GM23338 (cell line): ENCODE results near the gene CFP. TPM values are rescaled to one million over a fixed set of nuclear protein-coding genes. Genes with fewer than 3 reads are reported as not detected.

Source experiments
- ATAC-seq: fragments of 200-7000 bp; cut with Tn5 transposase; 3 replicates; pipeline ENCODE4 v1.9.1; 2020
- DNase-seq: peaks from one replicate; pipeline ENCODE4 v3.0.0-alpha.2; 2015; ENCODE audit warnings: low spot score
- H2AFZ ChIP-seq: fragments of 200-600 bp; sonication (generic); 2 replicates; pipeline ENCODE4 v1.8.0; 2016; ENCODE audit warnings: antibody characterized with exemption, mild to moderate bottlenecking, moderate library complexity
- H3F3A ChIP-seq: fragments of 200-600 bp; sonication (generic); replicated peaks from 2 replicates; pipeline ENCODE4 v1.8.0; 2017; ENCODE audit warnings: antibody characterized with exemption, mixed run types, low read depth
- H3K27ac ChIP-seq: fragments of 200-600 bp; sonication (generic); 2 replicates; pipeline ENCODE4 v1.6.1; 2016; ENCODE audit warnings: low read depth
- H3K27me3 ChIP-seq: fragments of 200-600 bp; sonication (generic); 2 replicates; pipeline ENCODE4 v1.8.0; 2016; ENCODE audit warnings: mild to moderate bottlenecking, mixed run types, moderate library complexity; ENCODE audit not compliant: insufficient read depth
- H3K36me3 ChIP-seq: fragments of 200-600 bp; sonication (generic); 2 replicates; pipeline ENCODE4 v1.8.0; 2016; ENCODE audit warnings: mild to moderate bottlenecking; ENCODE audit not compliant: insufficient read depth
- H3K4me1 ChIP-seq: fragments of 200-600 bp; sonication (generic); 2 replicates; pipeline ENCODE4 v1.8.0; 2016; ENCODE audit warnings: mild to moderate bottlenecking, moderate library complexity; ENCODE audit not compliant: insufficient read depth
- H3K4me2 ChIP-seq: fragments of 200-600 bp; sonication (generic); 2 replicates; pipeline ENCODE4 v1.7.1; 2017; ENCODE audit warnings: mixed run types
- H3K4me3 ChIP-seq: fragments of 200-600 bp; sonication (generic); 2 replicates; pipeline ENCODE4 v1.6.1; 2016; ENCODE audit warnings: mixed run types
- H3K79me2 ChIP-seq: fragments of 200-600 bp; sonication (generic); replicated peaks from 2 replicates; pipeline ENCODE4 v1.8.0; 2017; ENCODE audit warnings: mild to moderate bottlenecking; ENCODE audit not compliant: insufficient read depth
- H3K9me2 ChIP-seq: fragments of 200-600 bp; sonication (generic); 2 replicates; pipeline ENCODE4 v1.8.0; 2017; ENCODE audit not compliant: insufficient read depth
- H4K20me1 ChIP-seq: fragments of 200-600 bp; sonication (generic); replicated peaks from 2 replicates; pipeline ENCODE4 v1.8.0; 2017; ENCODE audit warnings: mild to moderate bottlenecking; ENCODE audit not compliant: insufficient read depth
- H3K27ac Mint-ChIP-seq: 2 replicates; pipeline ENCODE4 v1.8.0; 2020; ENCODE audit warnings: inconsistent platforms, mild to moderate bottlenecking, moderate library complexity, mixed read lengths
- H3K27me3 Mint-ChIP-seq: 3 replicates; pipeline ENCODE4 v1.8.0; 2022; ENCODE audit warnings: low read depth, mild to moderate bottlenecking, moderate library complexity, mixed read lengths, inconsistent platforms; ENCODE audit not compliant: insufficient read depth, poor library complexity
- H3K36me3 Mint-ChIP-seq: 3 replicates; pipeline ENCODE4 v1.8.0; 2021; ENCODE audit warnings: low read depth, mild to moderate bottlenecking, inconsistent platforms, moderate library complexity, mixed read lengths
- H3K4me1 Mint-ChIP-seq: 3 replicates; pipeline ENCODE4 v1.8.0; 2020; ENCODE audit warnings: mild to moderate bottlenecking, inconsistent platforms, mixed read lengths
- H3K4me3 Mint-ChIP-seq: 3 replicates; pipeline ENCODE4 v1.8.0; 2021; ENCODE audit warnings: moderate library complexity, mild to moderate bottlenecking, inconsistent platforms, mixed read lengths
- H3K9me3 Mint-ChIP-seq: 3 replicates; pipeline ENCODE4 v1.8.0; 2020; ENCODE audit warnings: moderate library complexity, mild to moderate bottlenecking, inconsistent platforms, mixed read lengths
- ETS1 ChIP-seq: IDR thresholded peaks from 2 replicates; pipeline ENCODE4 v1.6.1; 2016; ENCODE audit warnings: antibody characterized with exemption
- EZH2phosphoT487 ChIP-seq: fragments of 200-600 bp; sonication (generic); IDR thresholded peaks from one replicate; pipeline ENCODE4 v1.8.1; 2018; ENCODE audit warnings: antibody characterized with exemption; ENCODE audit not compliant: unreplicated experiment
- JUNB ChIP-seq: IDR thresholded peaks from one replicate; pipeline ENCODE4 v1.6.1; 2016; ENCODE audit warnings: antibody characterized with exemption; ENCODE audit not compliant: unreplicated experiment
- NANOG ChIP-seq: IDR thresholded peaks from 2 replicates; pipeline ENCODE4 v1.6.1; 2016; ENCODE audit warnings: antibody characterized with exemption, borderline replicate concordance
- POLR2AphosphoS5 ChIP-seq: IDR thresholded peaks from 2 replicates; pipeline ENCODE4 v1.6.1; 2016; ENCODE audit warnings: antibody characterized with exemption, low read depth
- REST ChIP-seq: IDR thresholded peaks from one replicate; pipeline ENCODE4 v1.6.1; 2018; ENCODE audit warnings: antibody characterized with exemption; ENCODE audit not compliant: unreplicated experiment
- STAT1 ChIP-seq: IDR thresholded peaks from one replicate; pipeline ENCODE4 v1.6.1; 2016; ENCODE audit warnings: antibody characterized with exemption; ENCODE audit not compliant: unreplicated experiment
- ZNF114 ChIP-seq: fragments of 250-450 bp; sonication (Bioruptor Pico); IDR thresholded peaks from 2 replicates; pipeline ENCODE4 v1.5.0; 2020; ENCODE audit warnings: mild to moderate bottlenecking, moderate library complexity
- ZNF331 ChIP-seq: fragments of 250-450 bp; sonication (Bioruptor Pico); IDR thresholded peaks from 2 replicates; pipeline ENCODE4 v1.5.0; 2020; ENCODE audit warnings: low read depth, mild to moderate bottlenecking, moderate library complexity
- ZNF462 ChIP-seq: fragments of 250-450 bp; sonication (Bioruptor Pico); IDR thresholded peaks from 2 replicates; pipeline ENCODE4 v1.5.0; 2020; ENCODE audit warnings: mild to moderate bottlenecking, moderate library complexity
- polyA plus RNA-seq: library from polyadenylated mRNA; unstranded; fragments of >200 nt; fragmentation: Nextera tagmentation; extraction: Ambion mirVana; gene quantifications from 2 replicates; pipeline ENCODE4 v1.2.1, GENCODE V29; 2016
- total RNA-seq: library from RNA; depleted of rRNA; stranded (reverse); fragments of >200 nt; shearing (Covaris generic); gene quantifications from 2 replicates; pipeline ENCODE4 v1.2.3, GENCODE V29; 2014

The CFP gene
- total and polyA plus RNA-seq, 2 experiments from 2014 or later, result 2.1 to 2.2 TPM

- TF ChIP-seq ZNF462 (CRISPR knock-in tag) (no peak), POLR2AphosphoS5 (no peak), ETS1 (no peak), NANOG (no peak)
These were observed 10.7 kb downstream of the CFP start (continued) for GRCh38 chrX:47618923-47619485.

- Mint-ChIP-seq H3K27me3 (peaks cover 3% of the 10 kb centered on the region), H3K9me3 (no peaks in the 10 kb centered on the region), H3K4me1 (peaks cover 7% of the 10 kb centered on the region; the same call in 2 of the 3 replicates), H3K27ac (no peak overlapping the region), H3K4me3 (no peak overlapping the region), H3K36me3 (peaks cover 8% of the 10 kb centered on the region; the same call in 1 of the 3 replicates)
- Histone ChIP-seq H3K4me2 (no peak overlapping the region), H3K27ac (no peak overlapping the region), H4K20me1 (no peaks in the 10 kb centered on the region), H3K9me2 (no peaks in the 10 kb centered on the region), H3F3A (no peaks in the 10 kb centered on the region), H2AFZ (no peak overlapping the region), H3K4me1 (no peaks in the 10 kb centered on the region), H3K79me2 (no peaks in the 10 kb centered on the region), H3K4me3 (no peak overlapping the region), H3K27me3 (no peaks in the 10 kb centered on the region), H3K36me3 (no peaks in the 10 kb centered on the region)
- DNase-seq (no peak), ATAC-seq (no peak)
- no peak for TF ChIP-seq STAT1
- no peak for TF ChIP-seq ZNF331 (CRISPR knock-in tag)
- TF ChIP-seq JUNB, result no peak
- TF ChIP-seq NANOG, result no peak
- no peak for TF ChIP-seq EZH2phosphoT487
- no peak for TF ChIP-seq ETS1
- no peak for TF ChIP-seq POLR2AphosphoS5
- no peak for TF ChIP-seq ZNF114 (CRISPR knock-in tag)
- TF ChIP-seq REST, result no peak
These were observed 15.1 kb downstream of the CFP start for GRCh38 chrX:47614618-47615017.
